Measurements from ENCODE around the gene SH3BGRL3. TPM values are rescaled to one million over a fixed set of nuclear protein-coding genes. Genes with fewer than 3 reads are reported as not detected.
A peak's percentile ranks its signal among the peaks of the same experiment; 100 is the strongest.

The SH3BGRL3 gene
- total RNA-seq, 2 donors from 2014 or later, result 361 to 478 TPM

DNA sequence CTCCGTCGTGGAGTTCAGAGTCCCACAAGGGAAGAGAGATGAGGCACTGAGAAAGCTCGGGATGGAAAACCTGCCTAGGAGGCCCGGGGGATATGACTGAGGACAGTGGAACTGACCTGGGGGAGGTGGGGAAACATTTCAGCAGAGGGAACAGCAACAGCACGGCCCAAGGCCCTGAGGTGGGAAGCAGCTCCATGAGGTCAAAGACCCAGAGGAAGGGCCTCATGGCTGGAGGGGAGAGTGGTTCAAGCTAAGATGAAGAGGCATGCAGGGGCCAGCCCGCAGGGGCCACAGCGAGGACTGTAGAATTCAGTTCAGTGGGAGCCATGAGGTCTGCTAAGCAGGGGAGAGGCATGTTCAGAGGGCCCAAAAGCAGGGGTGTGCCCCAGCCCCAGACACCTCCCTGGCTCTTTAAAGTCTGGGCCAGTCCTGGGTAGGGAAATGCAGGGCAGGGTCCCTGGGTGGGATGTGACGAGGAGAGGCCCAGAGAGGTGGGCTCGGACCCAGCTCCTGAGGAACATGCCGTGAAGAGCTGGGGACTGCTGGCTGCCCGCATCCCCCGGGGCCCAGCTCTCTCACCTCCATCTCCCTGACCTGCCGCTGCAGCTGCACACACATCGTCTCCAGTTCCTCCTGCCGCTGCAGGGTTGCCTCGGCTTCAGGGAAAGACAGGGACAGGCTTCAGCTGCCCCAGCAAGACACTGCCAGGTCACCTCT lies 16.6 kb downstream of the SH3BGRL3 start:
- DNase-seq, result no peak
- intact Hi-C loops (cut with DNase I), result no loop called here
- TF ChIP-seq, protein P1, sequence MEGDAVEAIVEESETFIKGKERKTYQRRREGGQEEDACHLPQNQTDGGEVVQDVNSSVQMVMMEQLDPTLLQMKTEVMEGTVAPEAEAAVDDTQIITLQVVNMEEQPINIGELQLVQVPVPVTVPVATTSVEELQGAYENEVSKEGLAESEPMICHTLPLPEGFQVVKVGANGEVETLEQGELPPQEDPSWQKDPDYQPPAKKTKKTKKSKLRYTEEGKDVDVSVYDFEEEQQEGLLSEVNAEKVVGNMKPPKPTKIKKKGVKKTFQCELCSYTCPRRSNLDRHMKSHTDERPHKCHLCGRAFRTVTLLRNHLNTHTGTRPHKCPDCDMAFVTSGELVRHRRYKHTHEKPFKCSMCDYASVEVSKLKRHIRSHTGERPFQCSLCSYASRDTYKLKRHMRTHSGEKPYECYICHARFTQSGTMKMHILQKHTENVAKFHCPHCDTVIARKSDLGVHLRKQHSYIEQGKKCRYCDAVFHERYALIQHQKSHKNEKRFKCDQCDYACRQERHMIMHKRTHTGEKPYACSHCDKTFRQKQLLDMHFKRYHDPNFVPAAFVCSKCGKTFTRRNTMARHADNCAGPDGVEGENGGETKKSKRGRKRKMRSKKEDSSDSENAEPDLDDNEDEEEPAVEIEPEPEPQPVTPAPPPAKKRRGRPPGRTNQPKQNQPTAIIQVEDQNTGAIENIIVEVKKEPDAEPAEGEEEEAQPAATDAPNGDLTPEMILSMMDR (IDR thresholded peaks at IDR 0.05), result no peak
- Histone ChIP-seq H3K27ac (no peak overlapping the region), H3K36me3 (no peaks in the 10 kb centered on the region), H3K27me3 (no peaks in the 10 kb centered on the region), H3K4me3 (no peak overlapping the region), H3K4me1 (no peaks in the 10 kb centered on the region), H3K9me3 (no peaks in the 10 kb centered on the region), H3K9ac (ENCODE audit: low read depth in 2 of 2, low read length in 2 of 2) (no peak overlapping the region)

DNA sequence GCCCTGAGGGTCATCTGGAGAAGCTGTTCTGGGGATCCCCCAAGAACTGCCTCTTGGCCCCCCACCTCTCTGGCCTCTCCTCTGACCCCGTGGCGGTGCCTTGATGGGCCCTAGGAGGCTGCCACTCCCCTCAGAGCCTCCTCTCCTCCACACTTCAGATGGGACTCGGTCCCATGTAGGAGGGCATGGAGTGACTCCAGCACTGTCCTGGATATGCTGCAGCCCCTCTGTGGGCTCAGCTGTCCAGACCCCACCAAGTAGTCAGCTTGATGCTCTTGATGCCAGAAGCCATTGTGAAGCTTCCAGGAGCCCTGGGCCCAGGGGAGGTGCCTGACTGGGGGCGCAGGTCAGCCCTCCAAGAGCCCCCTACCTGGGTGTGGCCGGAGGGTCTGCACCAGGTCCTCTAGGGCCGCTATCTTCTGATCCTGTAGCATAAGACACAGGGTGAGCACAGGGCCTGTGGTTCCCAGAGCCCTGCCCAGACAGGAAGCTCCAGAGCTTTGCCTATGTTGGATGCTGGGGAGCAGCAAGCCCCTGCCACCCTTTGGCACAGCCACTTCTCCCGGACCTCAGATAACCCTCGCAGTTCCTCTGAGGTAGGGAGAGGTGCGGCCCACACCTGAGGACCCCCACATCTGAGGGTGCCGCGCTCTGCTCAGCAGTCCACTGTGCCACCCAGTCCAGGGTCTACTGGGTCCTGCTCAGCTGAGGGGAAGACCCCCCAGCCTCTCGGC lies 17.3 kb downstream of the SH3BGRL3 start:
- Histone ChIP-seq H3K9me3 (no peaks in the 10 kb centered on the region), H3K4me3 (no peak overlapping the region), H3K36me3 (no peaks in the 10 kb centered on the region), H3K27ac (no peak overlapping the region), H3K9ac (ENCODE audit: low read depth in 2 of 2, low read length in 2 of 2) (no peak overlapping the region), H3K4me1 (no peaks in the 10 kb centered on the region), H3K27me3 (no peaks in the 10 kb centered on the region)
- DNase-seq, result no peak
- TF ChIP-seq, protein P1 (IDR thresholded peaks at IDR 0.05), result no peak
- intact Hi-C loops (cut with DNase I), result no loop called here

DNA sequence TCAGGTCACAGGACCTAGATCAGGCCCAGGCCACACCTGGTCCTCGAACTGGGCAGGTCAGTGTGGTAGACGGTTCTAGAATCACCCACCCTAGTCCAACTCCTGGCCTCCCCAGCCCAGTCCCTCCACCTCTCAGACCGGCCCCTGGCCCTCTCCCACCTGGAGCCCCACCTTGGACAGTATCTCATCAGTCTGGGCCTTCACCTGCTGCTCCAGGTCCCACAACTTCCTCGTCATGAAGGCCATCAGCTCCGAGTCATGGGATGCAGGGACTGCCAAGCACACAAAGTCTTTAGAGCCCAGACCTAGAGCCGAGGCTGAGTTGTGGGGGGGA lies 17.9 kb downstream of the SH3BGRL3 start:
- no peaks in the 10 kb centered on the region for H3K9me3 ChIP-seq
- no peak overlapping the region for H3K4me3 ChIP-seq
- H3K36me3 ChIP-seq, result no peaks in the 10 kb centered on the region
- H3K9ac ChIP-seq (ENCODE audit: low read depth in 2 of 2, low read length in 2 of 2), result no peak overlapping the region
- TF ChIP-seq, protein P1 (IDR thresholded peaks at IDR 0.05), result no peak
- DNase-seq, result no peak
- H3K27ac ChIP-seq, result no peak overlapping the region
- no peaks in the 10 kb centered on the region for H3K27me3 ChIP-seq
- intact Hi-C loops (cut with DNase I), result no loop called here
- no peaks in the 10 kb centered on the region for H3K4me1 ChIP-seq

DNA sequence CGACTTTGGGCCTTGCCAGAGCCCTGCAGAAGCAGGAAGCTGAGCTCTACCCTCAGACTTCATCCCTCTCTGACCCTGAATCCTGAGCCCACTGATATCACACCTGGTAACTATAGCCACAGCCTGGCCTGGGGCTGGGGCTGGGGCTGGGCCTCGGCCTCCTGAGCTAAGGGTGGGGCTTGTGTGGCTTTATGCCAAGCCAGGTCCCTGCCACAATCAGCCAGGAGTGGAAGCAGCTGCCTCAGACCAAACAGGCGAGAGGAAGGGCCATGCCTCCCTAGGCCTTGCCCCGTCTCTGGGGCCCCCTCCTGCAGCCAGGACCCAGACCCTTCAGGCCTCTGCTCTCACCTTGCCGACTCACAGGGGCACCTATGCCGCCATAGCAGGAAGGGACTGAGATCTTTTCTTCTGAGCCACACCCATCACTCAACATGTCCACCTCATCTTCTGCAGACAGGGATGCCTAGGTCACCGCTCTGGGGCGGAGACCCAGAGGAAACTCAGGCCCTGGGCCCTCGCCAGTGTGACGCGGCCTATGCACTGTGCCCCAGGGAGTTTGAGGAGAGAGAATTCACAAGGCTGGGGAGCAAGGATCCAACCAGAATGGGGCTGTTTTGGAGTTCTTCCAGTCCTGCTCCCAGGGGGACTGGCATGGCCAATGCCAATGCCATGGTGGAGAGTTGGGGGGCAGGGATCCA lies 20.8 kb downstream of the SH3BGRL3 start:
- no peaks in the 10 kb centered on the region for H3K9me3 ChIP-seq
- peaks cover 2% of the 10 kb centered on the region for H3K4me1 ChIP-seq
- intact Hi-C loops (cut with DNase I), result no loop called here
- no peak overlapping the region for H3K9ac ChIP-seq (ENCODE audit: low read depth in 2 of 2, low read length in 2 of 2)
- TF ChIP-seq, protein P1 (IDR thresholded peaks at IDR 0.05), result no peak
- H3K27ac ChIP-seq, result no peak overlapping the region
- H3K36me3 ChIP-seq, result no peaks in the 10 kb centered on the region
- H3K4me3 ChIP-seq, result no peak overlapping the region
- no peak for DNase-seq
- no peaks in the 10 kb centered on the region for H3K27me3 ChIP-seq

DNA sequence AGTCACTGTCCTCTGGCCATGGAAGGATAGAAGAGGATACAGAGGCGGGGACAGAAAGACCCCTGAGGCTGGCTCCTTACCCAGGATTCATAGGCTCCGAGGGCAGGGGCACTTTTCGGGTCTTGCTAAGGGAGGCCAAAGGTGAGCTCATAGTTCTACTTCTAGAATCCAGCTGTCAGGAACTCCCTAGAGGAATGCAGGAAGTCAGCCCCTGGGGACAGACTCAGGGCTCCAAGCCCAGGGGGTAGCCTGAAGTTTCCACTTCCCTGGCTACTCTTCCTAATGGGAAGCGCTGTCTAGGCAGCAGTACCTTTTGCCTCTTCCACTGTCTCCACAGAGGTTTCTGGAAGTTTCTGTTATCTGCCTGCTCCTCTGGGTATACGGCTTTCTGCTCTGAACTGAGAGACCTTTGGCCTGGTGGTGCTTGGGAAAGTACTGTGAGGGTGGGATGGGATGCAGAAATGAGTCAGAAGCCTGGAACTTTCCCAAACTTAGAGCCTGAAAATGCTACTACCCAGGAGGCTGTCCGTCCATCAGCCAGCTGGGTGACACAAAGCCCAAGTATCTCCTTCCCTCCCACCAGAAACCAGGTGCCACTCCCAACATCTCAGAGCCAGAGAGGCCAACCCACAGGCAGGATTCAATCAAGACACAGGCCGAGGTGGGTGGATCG lies 23.0 kb downstream of the SH3BGRL3 start:
- no peak for DNase-seq
- TF ChIP-seq, protein P1 (IDR thresholded peaks at IDR 0.05), result no peak
- peaks cover 4% of the 10 kb centered on the region for H3K4me1 ChIP-seq
- no peak overlapping the region for H3K4me3 ChIP-seq
- peak overlapping the region in 1 of 2 donors; percentile 15 for H3K9ac ChIP-seq (ENCODE audit: low read depth in 2 of 2, low read length in 2 of 2)
- intact Hi-C loops (cut with DNase I), result no loop called here
- no peaks in the 10 kb centered on the region for H3K36me3 ChIP-seq
- H3K27me3 ChIP-seq, result no peaks in the 10 kb centered on the region
- no peaks in the 10 kb centered on the region for H3K9me3 ChIP-seq
- H3K27ac ChIP-seq, result no peak overlapping the region
